Measurements from ENCODE around the gene MUS81.

The MUS81 gene

GRCh38 chr11:65873318-65874156 lies 13.3 kb downstream of the MUS81 start:
- peak; percentile 90 for DNase-seq (ENCODE audit: low spot score)

- DNase-seq (ENCODE audit: low spot score): no peak
Measured at GRCh38 chr11:65879617-65880016, 19.4 kb downstream of the MUS81 start, which contains the start of gene CTSW. CTSW (plus strand) TSS chr11:65879837; CDS start chr11:65879855, 18 bp downstream.

GRCh38 chr11:65880027-65880426 lies 19.8 kb downstream of the MUS81 start:
- DNase-seq (ENCODE audit: low spot score): no peak

GRCh38 chr11:65880844-65881421 lies 20.7 kb downstream of the MUS81 start:
- DNase-seq (ENCODE audit: low spot score): no peak

- DNase-seq (ENCODE audit: low spot score): no peak
Measured at GRCh38 chr11:65882120-65883057, 22.2 kb downstream of the MUS81 start.

GRCh38 chr11:65883058-65883761 lies 23.0 kb downstream of the MUS81 start:
- no peak for DNase-seq (ENCODE audit: low spot score)

- DNase-seq (ENCODE audit: low spot score): no peak
Measured at GRCh38 chr11:65883786-65884715, 23.8 kb downstream of the MUS81 start.

GRCh38 chr11:65884716-65885092 lies 24.5 kb downstream of the MUS81 start:
- peak; percentile 70 for DNase-seq (ENCODE audit: low spot score)

GRCh38 chr11:65885231-65885630 lies 25.0 kb downstream of the MUS81 start:
- DNase-seq (ENCODE audit: low spot score): no peak

GRCh38 chr11:65885808-65886536 lies 25.7 kb downstream of the MUS81 start:
- DNase-seq (ENCODE audit: low spot score): no peak

GRCh38 chr11:65886826-65887722 lies 26.8 kb downstream of the MUS81 start:
- no peak for DNase-seq (ENCODE audit: low spot score)

- DNase-seq (ENCODE audit: low spot score): no peak
Measured at GRCh38 chr11:65887723-65888162, 27.5 kb downstream of the MUS81 start.

- peak; percentile 97 for DNase-seq (ENCODE audit: low spot score)
Measured at GRCh38 chr11:65888163-65888814, 28.1 kb downstream of the MUS81 start, which contains the start of gene FIBP. FIBP (minus strand) TSS chr11:65888471; CDS start chr11:65888418, 53 bp downstream.

GRCh38 chr11:65890324-65891218 lies 30.3 kb downstream of the MUS81 start, which contains the start of gene CCDC85B:
CCDC85B (plus strand) TSS chr11:65890673; CDS start chr11:65890784, 111 bp downstream.
- DNase-seq (ENCODE audit: low spot score): peak; percentile 92

GRCh38 chr11:65891219-65892136 lies 31.2 kb downstream of the MUS81 start:
- DNase-seq (ENCODE audit: low spot score): peak; percentile 74

GRCh38 chr11:65892137-65892540 lies 31.9 kb downstream of the MUS81 start:
- DNase-seq (ENCODE audit: low spot score): peak; percentile 65

Measured in SW480 (cell line).